ENCODE data around the gene ATP8B4.

DNA sequence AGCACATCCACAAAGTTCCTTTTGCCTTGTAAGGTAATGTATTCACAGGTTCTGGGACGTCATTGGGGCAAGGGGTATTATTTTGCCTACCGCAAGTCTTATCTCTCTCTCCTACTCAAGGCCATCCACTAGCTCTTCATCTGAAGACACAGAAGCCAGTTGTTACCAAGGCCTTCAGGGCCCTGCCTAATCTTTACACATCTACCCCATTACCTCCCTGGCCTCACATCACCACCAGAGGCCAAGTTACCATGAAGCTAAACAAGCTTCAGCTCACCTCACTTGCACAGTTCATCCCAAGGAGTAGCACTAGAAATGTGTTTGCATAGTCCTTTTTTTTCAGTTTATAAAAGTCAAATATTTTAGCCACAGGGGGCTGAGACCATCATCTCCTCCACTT, 34.1 kb downstream of the ATP8B4 start:
- TF ChIP-seq, protein P1, sequence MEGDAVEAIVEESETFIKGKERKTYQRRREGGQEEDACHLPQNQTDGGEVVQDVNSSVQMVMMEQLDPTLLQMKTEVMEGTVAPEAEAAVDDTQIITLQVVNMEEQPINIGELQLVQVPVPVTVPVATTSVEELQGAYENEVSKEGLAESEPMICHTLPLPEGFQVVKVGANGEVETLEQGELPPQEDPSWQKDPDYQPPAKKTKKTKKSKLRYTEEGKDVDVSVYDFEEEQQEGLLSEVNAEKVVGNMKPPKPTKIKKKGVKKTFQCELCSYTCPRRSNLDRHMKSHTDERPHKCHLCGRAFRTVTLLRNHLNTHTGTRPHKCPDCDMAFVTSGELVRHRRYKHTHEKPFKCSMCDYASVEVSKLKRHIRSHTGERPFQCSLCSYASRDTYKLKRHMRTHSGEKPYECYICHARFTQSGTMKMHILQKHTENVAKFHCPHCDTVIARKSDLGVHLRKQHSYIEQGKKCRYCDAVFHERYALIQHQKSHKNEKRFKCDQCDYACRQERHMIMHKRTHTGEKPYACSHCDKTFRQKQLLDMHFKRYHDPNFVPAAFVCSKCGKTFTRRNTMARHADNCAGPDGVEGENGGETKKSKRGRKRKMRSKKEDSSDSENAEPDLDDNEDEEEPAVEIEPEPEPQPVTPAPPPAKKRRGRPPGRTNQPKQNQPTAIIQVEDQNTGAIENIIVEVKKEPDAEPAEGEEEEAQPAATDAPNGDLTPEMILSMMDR (IDR thresholded peaks at IDR 0.05): no peak
- TF ChIP-seq RAD21 (IDR thresholded peaks at IDR 0.05; ENCODE audit: low read length): no peak
- TF ChIP-seq SMC3 (IDR thresholded peaks at IDR 0.05; ENCODE audit: low read depth, low read length): no peak

All from SK-N-SH (cell line).